Neural crest cell (in vitro differentiated cells): ENCODE measurements around the gene TNFSF15. TPM values are rescaled to one million over a fixed set of nuclear protein-coding genes. Genes with fewer than 3 reads are reported as not detected.

Experiments used
- DNase-seq: peaks from one replicate; pipeline ENCODE4 v3.0.0; 2021; ENCODE audit warnings: low read depth, mixed read lengths, low spot score
- H3K27ac Mint-ChIP-seq: one replicate; pipeline ENCODE4 v1.8.0; 2021; ENCODE audit warnings: mild to moderate bottlenecking, mixed read lengths; ENCODE audit not compliant: unreplicated experiment
- H3K27me3 Mint-ChIP-seq: 2 replicates; pipeline ENCODE4 v1.8.0; 2021; ENCODE audit warnings: low read depth, mild to moderate bottlenecking, mixed read lengths
- H3K36me3 Mint-ChIP-seq: 2 replicates; pipeline ENCODE4 v1.8.0; 2021; ENCODE audit warnings: low read depth, mild to moderate bottlenecking, mixed read lengths
- H3K4me1 Mint-ChIP-seq: 2 replicates; pipeline ENCODE4 v1.8.0; 2021; ENCODE audit warnings: mixed read lengths
- H3K4me3 Mint-ChIP-seq: one replicate; pipeline ENCODE4 v1.8.0; 2021; ENCODE audit warnings: mild to moderate bottlenecking, mixed read lengths
- H3K9me3 Mint-ChIP-seq: 2 replicates; pipeline ENCODE4 v1.8.0; 2021; ENCODE audit warnings: mixed read lengths
- total RNA-seq: library from RNA; stranded (reverse); gene quantifications from 2 replicates; pipeline ENCODE4 v1.2.1, GENCODE V29; 2021
- TF ChIP-seq, protein P1 (sequence below): fragments of 200-600 bp; sonication (generic); conservative IDR thresholded peaks from 2 replicates; pipeline ENCODE4 v1.5.0; 2021; ENCODE audit warnings: antibody characterized with exemption, mild to moderate bottlenecking

The TNFSF15 gene
- total RNA-seq, 1 donor from 2014 or later, result not detected

DNA sequence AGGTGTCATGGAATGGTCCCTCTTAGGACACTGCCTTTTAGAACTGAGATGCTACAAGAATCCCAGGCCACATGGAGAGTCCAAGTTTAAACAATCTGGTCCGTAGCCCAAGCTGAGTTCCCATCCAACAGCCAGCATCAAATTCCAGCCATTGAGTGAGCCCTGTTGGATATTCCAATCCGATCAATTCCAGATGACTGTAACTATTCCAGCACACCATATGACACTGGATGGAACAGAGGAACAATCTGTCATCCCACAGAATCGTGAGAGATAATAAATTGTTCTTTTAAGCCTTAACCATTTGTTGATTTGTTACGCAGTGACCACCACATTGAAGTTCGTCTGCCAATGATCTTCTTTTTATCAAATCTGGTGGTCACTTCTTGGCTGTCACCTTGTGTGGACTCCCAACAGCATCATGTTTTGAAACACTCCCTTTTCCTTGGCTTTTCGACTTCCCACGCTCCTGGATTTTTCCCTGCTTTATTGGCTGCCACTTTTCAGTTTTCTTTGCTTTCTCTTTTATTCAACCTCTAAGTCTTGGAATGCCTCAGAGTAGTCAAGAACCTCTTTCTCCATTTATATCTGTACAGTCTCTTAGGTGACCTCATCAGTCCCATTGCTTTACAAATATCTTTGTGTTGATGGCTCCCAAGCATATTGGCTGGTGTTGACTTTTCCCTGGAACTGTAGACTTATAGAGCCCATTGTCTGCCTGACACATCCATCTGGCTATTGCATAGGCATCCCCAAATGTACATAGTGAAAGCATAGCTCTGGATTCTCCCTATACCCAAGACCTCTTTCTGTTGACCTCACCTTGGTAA is 46.1 kb downstream of the TNFSF15 start:
- H3K9me3 Mint-ChIP-seq, result peaks cover 6% of the 10 kb centered on the region
- H3K27ac Mint-ChIP-seq, result no peak overlapping the region

GRCh38 chr9:114757984-114758383 is 47.9 kb downstream of the TNFSF15 start:
- H3K36me3 Mint-ChIP-seq, result no peaks in the 10 kb centered on the region
- H3K27me3 Mint-ChIP-seq, result peaks cover 5% of the 10 kb centered on the region
- H3K4me3 Mint-ChIP-seq, result no peak overlapping the region
- no peak for DNase-seq
- TF ChIP-seq, protein P1, sequence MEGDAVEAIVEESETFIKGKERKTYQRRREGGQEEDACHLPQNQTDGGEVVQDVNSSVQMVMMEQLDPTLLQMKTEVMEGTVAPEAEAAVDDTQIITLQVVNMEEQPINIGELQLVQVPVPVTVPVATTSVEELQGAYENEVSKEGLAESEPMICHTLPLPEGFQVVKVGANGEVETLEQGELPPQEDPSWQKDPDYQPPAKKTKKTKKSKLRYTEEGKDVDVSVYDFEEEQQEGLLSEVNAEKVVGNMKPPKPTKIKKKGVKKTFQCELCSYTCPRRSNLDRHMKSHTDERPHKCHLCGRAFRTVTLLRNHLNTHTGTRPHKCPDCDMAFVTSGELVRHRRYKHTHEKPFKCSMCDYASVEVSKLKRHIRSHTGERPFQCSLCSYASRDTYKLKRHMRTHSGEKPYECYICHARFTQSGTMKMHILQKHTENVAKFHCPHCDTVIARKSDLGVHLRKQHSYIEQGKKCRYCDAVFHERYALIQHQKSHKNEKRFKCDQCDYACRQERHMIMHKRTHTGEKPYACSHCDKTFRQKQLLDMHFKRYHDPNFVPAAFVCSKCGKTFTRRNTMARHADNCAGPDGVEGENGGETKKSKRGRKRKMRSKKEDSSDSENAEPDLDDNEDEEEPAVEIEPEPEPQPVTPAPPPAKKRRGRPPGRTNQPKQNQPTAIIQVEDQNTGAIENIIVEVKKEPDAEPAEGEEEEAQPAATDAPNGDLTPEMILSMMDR, result no peak
- H3K9me3 Mint-ChIP-seq, result peaks cover 6% of the 10 kb centered on the region
- H3K27ac Mint-ChIP-seq, result no peak overlapping the region
- H3K4me1 Mint-ChIP-seq, result no peaks in the 10 kb centered on the region

More for the DNA sequence above, 46.1 kb downstream of the TNFSF15 start:
- no peak for DNase-seq
- Mint-ChIP-seq H3K27me3 (peaks cover 9% of the 10 kb centered on the region), H3K36me3 (no peaks in the 10 kb centered on the region), H3K4me1 (no peaks in the 10 kb centered on the region), H3K4me3 (no peak overlapping the region)
- TF ChIP-seq, protein P1, result no peak

DNA sequence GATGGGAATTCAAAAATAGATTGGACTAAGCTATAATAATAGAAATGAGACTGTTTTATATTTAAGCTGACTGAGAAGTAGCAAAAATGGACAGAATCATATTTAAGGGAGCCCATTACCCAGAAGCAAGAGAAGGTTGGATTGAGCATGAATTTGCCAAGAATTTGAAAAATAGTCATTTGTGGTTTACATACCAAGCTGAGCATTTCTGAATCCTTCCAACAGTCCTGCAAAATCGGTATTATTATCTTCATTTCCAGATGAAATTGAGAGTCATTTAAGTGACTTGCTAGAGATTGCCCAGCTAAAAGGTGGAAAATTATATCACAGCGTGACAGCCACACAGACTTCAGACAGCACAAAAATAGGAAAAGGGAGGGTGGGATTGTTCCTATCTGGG is 48.4 kb downstream of the TNFSF15 start:
- Mint-ChIP-seq H3K27ac (no peak overlapping the region), H3K4me1 (no peaks in the 10 kb centered on the region), H3K27me3 (peaks cover 5% of the 10 kb centered on the region), H3K36me3 (no peaks in the 10 kb centered on the region), H3K9me3 (peaks cover 6% of the 10 kb centered on the region), H3K4me3 (no peak overlapping the region)
- no peak for DNase-seq
- TF ChIP-seq, protein P1, result no peak

DNA sequence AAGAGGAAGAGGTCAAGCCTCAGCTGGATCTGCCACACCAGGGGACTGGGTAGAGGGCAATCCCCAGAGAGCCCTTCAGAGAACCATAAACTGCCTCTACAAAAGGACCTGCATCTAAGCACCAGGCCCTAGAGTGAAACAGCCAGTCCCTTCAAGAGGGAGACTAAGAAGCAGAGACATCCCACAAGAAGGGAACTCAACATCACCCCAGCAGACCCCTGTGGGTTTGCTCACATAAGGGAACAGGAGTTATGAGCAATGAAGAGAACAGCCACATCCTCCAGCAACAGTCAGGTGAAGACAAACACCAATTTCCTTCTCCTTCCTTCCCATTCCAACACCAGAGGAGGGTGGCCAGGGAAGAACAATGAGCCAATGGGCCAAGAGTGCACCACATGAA is 48.9 kb downstream of the TNFSF15 start:
- Mint-ChIP-seq H3K4me1 (no peaks in the 10 kb centered on the region), H3K9me3 (peaks cover 6% of the 10 kb centered on the region), H3K27ac (no peak overlapping the region), H3K27me3 (peaks cover 5% of the 10 kb centered on the region), H3K4me3 (no peak overlapping the region), H3K36me3 (no peaks in the 10 kb centered on the region)
- TF ChIP-seq, protein P1, result no peak
- DNase-seq, result no peak

DNA sequence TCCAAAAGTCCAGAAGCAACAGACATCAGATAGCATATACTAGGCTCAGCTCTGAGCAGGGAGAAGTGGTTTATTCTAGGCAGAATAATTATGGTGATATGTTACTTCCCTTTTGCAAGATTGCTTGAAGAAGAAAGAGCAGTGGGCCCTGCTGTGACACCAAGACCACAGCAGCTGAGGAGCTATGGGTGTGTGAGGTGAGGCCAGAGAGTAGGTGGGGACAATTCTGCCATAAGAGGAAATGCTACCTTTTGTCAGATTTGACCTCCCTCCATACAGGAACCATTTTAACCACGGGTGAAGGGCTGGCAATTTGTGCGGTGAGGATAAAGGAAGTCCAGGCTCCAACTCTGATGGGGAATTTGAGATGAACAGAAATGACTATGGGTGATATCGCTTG is 51.3 kb downstream of the TNFSF15 start:
- DNase-seq, result no peak
- Mint-ChIP-seq H3K27ac (no peak overlapping the region), H3K36me3 (no peaks in the 10 kb centered on the region)

More for the DNA sequence above, 51.3 kb downstream of the TNFSF15 start:
- Mint-ChIP-seq H3K4me1 (no peaks in the 10 kb centered on the region), H3K4me3 (no peak overlapping the region), H3K27me3 (peaks cover 5% of the 10 kb centered on the region), H3K9me3 (peaks cover 6% of the 10 kb centered on the region)
- TF ChIP-seq, protein P1, result no peak
